ENCODE data around the gene SERGEF. TPM values are rescaled to one million over a fixed set of nuclear protein-coding genes. Genes with fewer than 3 reads are reported as not detected.

The SERGEF gene
- total RNA-seq, 2 donors from 2014 or later, result 27.3 to 32.0 TPM

- no peak overlapping the region for H3K27ac ChIP-seq
- no peak overlapping the region for H3K4me3 ChIP-seq
- H3K36me3 ChIP-seq, result no peaks in the 10 kb centered on the region
- H3K4me1 ChIP-seq (ENCODE audit: control insufficient read depth in 1 of 2, low read depth in 2 of 2), result no peaks in the 10 kb centered on the region
- H3K9me3 ChIP-seq, result no peaks in the 10 kb centered on the region
- DNase-seq (ENCODE audit: low spot score) (no peak), ATAC-seq (ENCODE audit: insufficient number of reproducible peaks, low FRiP score, low read depth) (no peak)
- no peak for TF ChIP-seq CTCF (IDR thresholded peaks at IDR 0.05)
- no peaks in the 10 kb centered on the region for H3K27me3 ChIP-seq (replicated peaks; ENCODE audit: insufficient read depth)
Measured at GRCh38 chr11:17771841-17772401, 240.9 kb downstream of the SERGEF start.

GRCh38 chr11:17771415-17771814 is 241.4 kb downstream of the SERGEF start:
- no peak for ATAC-seq (ENCODE audit: insufficient number of reproducible peaks, low FRiP score, low read depth)
- no peaks in the 10 kb centered on the region for H3K4me1 ChIP-seq (ENCODE audit: control insufficient read depth in 1 of 2, low read depth in 2 of 2)

DNA sequence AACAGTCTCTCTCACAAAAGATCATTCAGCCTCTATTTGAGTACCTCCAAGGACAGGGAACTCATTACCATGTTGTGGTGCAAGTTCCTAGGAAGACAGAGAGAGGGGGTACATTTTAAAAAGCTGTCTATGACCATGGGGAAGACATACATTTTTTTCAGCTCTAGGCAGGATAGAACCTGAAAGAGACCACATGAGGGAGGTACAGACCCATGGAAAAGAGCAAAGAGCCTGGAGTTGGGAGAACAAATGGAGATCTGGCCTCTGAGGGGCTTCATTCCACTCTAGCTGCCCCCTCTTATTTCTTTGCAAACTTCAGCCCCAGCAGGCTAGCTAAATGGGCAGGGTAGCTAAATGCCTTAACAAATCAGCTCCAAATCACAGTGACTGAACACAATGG is 241.9 kb downstream of the SERGEF start:
- no peaks in the 10 kb centered on the region for H3K4me1 ChIP-seq (ENCODE audit: control insufficient read depth in 1 of 2, low read depth in 2 of 2)
- H3K27ac ChIP-seq, result no peak overlapping the region
- no peaks in the 10 kb centered on the region for H3K9me3 ChIP-seq
- H3K4me3 ChIP-seq, result no peak overlapping the region
- ATAC-seq (ENCODE audit: insufficient number of reproducible peaks, low FRiP score, low read depth) (no peak), DNase-seq (ENCODE audit: low spot score) (no peak)
- no peaks in the 10 kb centered on the region for H3K27me3 ChIP-seq (replicated peaks; ENCODE audit: insufficient read depth)
- TF ChIP-seq CTCF (IDR thresholded peaks at IDR 0.05), result no peak
- no peaks in the 10 kb centered on the region for H3K36me3 ChIP-seq

More at GRCh38 chr11:17771415-17771814, 241.4 kb downstream of the SERGEF start:
- no peak for DNase-seq (ENCODE audit: low spot score)
- no peaks in the 10 kb centered on the region for H3K9me3 ChIP-seq
- no peaks in the 10 kb centered on the region for H3K27me3 ChIP-seq (replicated peaks; ENCODE audit: insufficient read depth)
- TF ChIP-seq CTCF (IDR thresholded peaks at IDR 0.05), result no peak
- H3K4me3 ChIP-seq, result no peak overlapping the region
- no peak overlapping the region for H3K27ac ChIP-seq
- H3K36me3 ChIP-seq, result no peaks in the 10 kb centered on the region

- ATAC-seq (ENCODE audit: insufficient number of reproducible peaks, low FRiP score, low read depth) (no peak), DNase-seq (ENCODE audit: low spot score) (no peak)
Measured at GRCh38 chr11:17770048-17770652, 242.7 kb downstream of the SERGEF start.

DNA sequence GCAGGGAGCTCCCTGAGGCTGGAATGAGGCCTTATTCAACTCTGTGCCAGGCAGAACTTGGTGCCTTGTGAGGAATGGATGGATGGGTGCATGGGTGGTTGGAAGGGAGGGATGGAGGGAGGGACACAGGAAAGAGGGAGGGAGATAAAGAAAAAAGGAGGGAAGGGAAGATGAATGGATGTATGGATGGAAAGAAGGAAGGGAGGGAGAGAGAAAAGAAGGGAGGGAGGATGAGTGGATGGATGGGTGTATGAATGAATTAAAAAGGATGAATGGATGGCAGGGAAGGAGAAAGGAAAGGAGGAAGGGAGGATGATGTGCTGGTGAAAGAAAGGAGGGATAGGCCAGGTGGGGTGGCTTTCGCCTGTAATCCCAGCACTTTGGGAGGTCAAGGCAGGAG is 243.6 kb downstream of the SERGEF start:
- no peaks in the 10 kb centered on the region for H3K36me3 ChIP-seq
- no peak for TF ChIP-seq CTCF (IDR thresholded peaks at IDR 0.05)
- no peak for ATAC-seq (ENCODE audit: insufficient number of reproducible peaks, low FRiP score, low read depth)
- H3K4me1 ChIP-seq (ENCODE audit: control insufficient read depth in 1 of 2, low read depth in 2 of 2), result no peaks in the 10 kb centered on the region
- H3K9me3 ChIP-seq, result no peaks in the 10 kb centered on the region
- H3K27me3 ChIP-seq (replicated peaks; ENCODE audit: insufficient read depth), result no peaks in the 10 kb centered on the region
- H3K27ac ChIP-seq, result no peak overlapping the region
- H3K4me3 ChIP-seq, result no peak overlapping the region
- no peak for DNase-seq (ENCODE audit: low spot score)

More at GRCh38 chr11:17770048-17770652, 242.7 kb downstream of the SERGEF start:
- no peak for TF ChIP-seq CTCF (IDR thresholded peaks at IDR 0.05)
- Histone ChIP-seq H3K27ac (no peak overlapping the region), H3K4me3 (no peak overlapping the region), H3K9me3 (no peaks in the 10 kb centered on the region), H3K4me1 (ENCODE audit: control insufficient read depth in 1 of 2, low read depth in 2 of 2) (no peaks in the 10 kb centered on the region), H3K27me3 (replicated peaks; ENCODE audit: insufficient read depth) (no peaks in the 10 kb centered on the region), H3K36me3 (no peaks in the 10 kb centered on the region)

Data from thoracic aorta (tissue), 2 donors.